Neural progenitor cell (in vitro differentiated cells): ENCODE results near the gene ELAPOR1.

Experiments used
- EZH2 ChIP-seq: fragments of 200-600 bp; sonication (generic); IDR thresholded peaks from 2 replicates; pipeline ENCODE4 v1.6.1; 2017; ENCODE audit warnings: antibody characterized with exemption, mild to moderate bottlenecking, moderate library complexity
- EZH2phosphoT487 ChIP-seq: fragments of 200-600 bp; sonication (generic); IDR thresholded peaks from 2 replicates; pipeline ENCODE4 v1.6.1; 2017; ENCODE audit warnings: antibody characterized with exemption
- TF ChIP-seq, protein P1 (sequence below): fragments of 200-600 bp; sonication (generic); IDR thresholded peaks from 2 replicates; pipeline ENCODE4 v1.5.1; 2017; ENCODE audit warnings: antibody characterized with exemption, mild to moderate bottlenecking

DNA sequence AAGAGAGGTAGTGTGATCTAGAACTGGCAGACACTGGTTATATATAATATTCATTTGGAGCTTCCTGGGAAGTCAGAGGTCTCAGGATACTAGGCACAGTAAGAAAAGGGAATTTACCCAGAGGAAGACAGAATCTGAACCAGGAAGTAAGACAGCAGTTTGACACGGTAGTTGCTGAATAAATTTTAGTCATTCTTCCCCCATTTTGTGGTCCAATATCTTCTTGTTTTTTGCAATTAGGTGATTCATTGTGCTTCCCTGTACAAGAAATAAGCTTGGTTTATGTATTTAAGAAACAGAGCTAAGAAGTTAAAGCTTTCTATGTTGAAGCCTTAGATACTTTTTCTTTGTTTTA lies 22.1 kb upstream of the ELAPOR1 start:
- TF ChIP-seq, protein P1, sequence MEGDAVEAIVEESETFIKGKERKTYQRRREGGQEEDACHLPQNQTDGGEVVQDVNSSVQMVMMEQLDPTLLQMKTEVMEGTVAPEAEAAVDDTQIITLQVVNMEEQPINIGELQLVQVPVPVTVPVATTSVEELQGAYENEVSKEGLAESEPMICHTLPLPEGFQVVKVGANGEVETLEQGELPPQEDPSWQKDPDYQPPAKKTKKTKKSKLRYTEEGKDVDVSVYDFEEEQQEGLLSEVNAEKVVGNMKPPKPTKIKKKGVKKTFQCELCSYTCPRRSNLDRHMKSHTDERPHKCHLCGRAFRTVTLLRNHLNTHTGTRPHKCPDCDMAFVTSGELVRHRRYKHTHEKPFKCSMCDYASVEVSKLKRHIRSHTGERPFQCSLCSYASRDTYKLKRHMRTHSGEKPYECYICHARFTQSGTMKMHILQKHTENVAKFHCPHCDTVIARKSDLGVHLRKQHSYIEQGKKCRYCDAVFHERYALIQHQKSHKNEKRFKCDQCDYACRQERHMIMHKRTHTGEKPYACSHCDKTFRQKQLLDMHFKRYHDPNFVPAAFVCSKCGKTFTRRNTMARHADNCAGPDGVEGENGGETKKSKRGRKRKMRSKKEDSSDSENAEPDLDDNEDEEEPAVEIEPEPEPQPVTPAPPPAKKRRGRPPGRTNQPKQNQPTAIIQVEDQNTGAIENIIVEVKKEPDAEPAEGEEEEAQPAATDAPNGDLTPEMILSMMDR = no peak
- TF ChIP-seq EZH2phosphoT487 (no peak), EZH2 (no peak)
